ENCODE measurements around the gene NRL.
"Not testable (repeated sequence)": the region's sequence is repeated elsewhere in the genome, so short reads cannot be mapped to it uniquely, and the experiment has no call there.

Gene NRL

GRCh38 chr14:24051176-24051788, 63.5 kb downstream of the NRL start:
- DNase-seq = no peak

GRCh38 chr14:24050753-24051152, 64.0 kb downstream of the NRL start:
- DNase-seq = not testable (repeated sequence)

DNA sequence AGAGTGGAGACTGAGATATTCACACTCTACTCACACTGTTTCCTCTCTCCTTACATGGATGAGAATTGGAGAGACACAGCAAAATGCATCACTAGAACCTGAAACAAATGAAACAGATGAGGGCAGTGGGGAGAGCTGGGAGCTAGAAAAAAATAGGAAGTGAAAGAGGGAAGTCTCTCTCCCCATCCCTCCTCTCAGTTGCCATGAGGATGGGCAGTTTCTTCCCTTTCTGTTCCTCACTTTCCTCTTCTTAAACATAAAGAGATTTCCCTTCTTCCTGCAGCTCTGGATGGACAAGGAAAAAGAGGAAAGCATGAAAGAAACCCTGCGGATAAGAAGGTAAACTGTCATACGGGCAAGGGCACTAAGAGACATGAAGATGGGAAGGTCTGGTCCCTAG, 65.7 kb downstream of the NRL start:
- DNase-seq = not testable (repeated sequence)

- DNase-seq = no peak
Measured at GRCh38 chr14:24042746-24043145, 72.0 kb downstream of the NRL start.

DNA sequence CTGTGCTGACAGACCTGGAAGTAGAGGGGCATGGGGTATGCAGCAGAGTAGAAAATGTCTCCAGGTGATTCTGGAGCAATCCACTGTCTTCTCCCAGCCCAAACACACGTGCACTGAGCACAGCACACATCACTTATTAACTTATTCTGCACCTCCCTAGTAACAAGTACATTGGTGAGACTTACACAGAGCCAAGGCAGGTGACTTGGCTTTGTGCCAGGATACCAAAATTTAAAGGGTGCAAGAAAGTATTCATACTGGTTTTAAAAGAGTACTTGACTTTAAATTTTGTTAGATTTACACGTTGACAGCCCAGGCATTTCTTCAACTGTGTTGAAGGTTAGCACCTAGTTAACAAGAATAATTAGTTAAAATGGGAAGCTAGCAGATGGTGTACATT, 74.1 kb downstream of the NRL start:
- DNase-seq = no peak

- no peak for DNase-seq
Measured at GRCh38 chr14:24038686-24039085, 76.1 kb downstream of the NRL start.

DNA sequence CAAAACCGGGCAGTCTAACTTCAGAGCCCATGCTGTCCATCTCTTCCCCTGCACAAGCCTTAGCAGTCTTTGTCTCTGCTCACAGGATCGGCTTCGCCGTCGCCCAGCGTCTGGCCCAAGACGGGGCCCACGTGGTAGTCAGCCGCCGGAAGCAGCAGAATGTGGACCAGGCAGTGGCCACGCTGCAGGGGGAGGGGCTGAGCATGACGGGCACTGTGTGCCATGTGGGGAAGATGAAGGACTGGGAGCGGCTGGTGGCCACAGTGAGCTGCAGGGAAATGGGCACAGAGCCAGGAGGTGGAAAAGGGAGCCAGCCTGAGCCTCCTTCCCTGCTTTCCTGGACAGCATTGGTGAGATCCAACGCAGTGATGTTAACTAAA, 77.1 kb downstream of the NRL start:
- no peak for DNase-seq

DNA sequence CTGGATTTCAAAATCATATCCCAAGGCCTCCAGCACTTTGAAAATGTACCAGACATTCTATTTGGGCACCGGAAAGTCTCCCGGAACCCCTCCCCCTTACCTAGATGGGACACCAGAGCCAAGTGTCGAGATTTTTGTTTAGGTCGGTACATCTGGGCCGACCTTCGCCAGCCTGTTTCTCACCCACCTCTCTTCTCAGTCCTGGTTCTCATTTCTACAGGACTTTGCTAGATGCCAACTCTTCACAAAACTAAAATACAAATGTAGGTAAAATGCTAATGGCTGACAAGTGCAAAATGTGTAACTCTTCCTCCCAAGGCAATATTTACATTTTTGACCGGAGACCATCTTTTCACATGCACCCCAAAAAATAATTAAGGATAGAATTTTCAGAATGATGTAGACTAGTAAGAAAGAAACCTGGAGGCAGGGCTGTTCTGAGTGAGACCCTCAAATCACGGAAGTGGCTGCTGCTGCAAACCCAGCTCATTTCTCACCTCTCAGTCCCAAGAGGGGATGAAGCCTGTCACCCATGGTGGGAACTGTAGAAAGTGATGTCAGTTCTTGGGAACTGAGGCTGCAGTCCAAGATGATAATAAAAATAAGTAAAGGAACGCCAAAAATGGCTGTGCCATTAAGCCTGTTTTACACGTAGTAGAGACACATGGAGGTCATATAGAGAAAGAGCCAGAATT, 77.6 kb downstream of the NRL start:
- not testable (repeated sequence) for DNase-seq

DNA sequence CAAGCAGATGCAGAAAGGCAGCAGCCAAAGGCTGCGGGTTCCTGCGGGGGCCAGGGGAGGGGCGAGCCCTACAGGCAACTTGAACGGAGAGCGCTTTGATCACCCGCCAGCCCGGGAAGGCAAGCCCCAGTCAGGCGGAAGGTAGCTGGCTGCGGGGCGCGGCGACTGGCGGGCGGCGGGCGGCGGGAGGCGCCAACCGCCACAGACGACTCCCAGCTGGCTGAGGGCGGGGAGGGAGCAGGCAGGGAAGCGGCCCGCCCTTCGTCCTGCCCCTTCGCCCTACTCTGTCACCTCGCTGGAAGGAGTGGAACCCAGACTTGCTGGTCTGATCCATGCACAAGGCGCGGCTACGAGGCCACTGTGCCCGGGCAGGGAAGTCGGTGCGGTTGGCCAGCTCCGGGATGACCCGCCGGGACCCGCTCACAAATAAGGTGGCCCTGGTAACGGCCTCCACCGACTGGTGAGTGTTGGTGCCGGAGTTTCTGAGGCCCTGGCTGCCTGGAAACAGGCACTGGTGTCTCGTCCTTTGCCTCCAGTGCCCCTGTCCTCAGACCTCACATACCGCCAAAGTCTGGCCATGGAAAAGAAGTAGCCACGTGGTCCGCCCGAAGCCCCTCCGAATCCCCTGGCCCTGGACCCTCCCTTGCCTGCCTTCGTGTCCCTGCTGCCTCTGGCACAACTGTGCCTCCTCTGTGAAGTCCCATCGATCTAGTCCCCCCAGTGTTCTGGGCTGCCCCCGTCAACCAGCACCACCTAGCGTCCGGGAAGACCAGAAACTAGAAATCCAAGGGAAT, 78.4 kb downstream of the NRL start:
- DNase-seq = peak; percentile 71

GRCh38 chr14:24035769-24036168, 79.0 kb downstream of the NRL start:
- DNase-seq = not testable (repeated sequence)

DNA sequence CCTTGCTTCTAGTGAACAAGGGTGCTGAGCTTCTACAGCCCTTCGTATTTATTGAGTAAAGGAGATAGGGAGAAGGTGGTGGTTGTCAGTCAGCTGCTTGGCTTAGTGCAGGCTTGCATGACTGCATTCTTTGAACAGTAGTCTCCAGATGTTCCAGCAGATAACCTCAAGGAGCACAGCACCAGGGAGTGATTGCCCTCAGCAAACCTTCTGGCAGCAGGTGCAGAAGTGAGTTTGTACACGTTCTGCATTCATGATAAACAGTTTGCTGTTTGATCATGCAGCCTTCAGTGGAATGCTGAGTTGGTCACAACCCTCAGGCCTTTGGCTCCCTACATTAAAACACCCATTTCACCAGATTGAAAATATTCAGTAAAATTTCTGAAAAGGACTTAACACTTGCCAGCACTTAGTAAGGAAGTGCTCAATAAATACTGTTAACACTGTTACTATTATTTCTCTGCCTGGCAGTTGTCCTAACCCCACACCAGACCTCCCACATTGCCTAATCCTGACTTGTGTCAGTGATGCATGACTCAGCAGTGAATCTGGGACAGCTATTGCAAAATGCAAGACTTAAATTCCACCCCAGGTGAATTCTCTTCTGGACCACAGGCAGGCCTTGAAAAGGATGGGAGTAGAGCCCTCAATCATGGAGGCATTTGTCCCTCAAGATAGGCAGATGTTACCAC, 81.9 kb downstream of the NRL start:
- no peak for DNase-seq

DNA sequence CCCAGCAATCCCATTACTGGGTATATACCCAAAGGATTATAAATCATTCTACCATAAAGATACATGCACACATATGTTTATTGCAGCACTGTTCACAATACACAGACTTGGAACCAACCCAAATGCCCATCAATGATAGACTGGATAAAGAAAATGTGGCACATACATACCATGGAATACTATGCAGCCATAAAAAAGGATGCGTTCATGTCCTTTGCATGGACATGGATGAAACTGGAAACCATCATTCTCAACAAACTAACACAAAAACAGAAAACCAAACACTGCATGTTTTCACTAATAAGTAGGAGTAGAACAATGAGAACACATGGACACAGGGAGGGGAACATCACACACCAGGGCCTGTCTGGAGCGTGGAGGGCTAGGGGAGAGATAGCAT, 83.4 kb downstream of the NRL start:
- not testable (repeated sequence) for DNase-seq

- DNase-seq = not testable (repeated sequence)
Measured at GRCh38 chr14:24029687-24030086, 85.1 kb downstream of the NRL start.

Data from CD4-positive, alpha-beta T cell treated with Interleukin-17A for 1 hour (primary cell).